ENCODE results near the gene EMD.
"Not testable (repeated sequence)": the region's sequence is repeated elsewhere in the genome, so short reads cannot be mapped to it uniquely, and the experiment has no call there.

EMD gene

GRCh38 chrX:154389812-154390747 is 11.0 kb downstream of the EMD start:
- in situ Hi-C loops (cut with MboI; ENCODE audit: low sequenced_read_pairs), result not testable (repeated sequence)

- in situ Hi-C loops (cut with MboI; ENCODE audit: low sequenced_read_pairs), result not testable (repeated sequence)
These were observed 17.3 kb downstream of the EMD start for GRCh38 chrX:154396363-154396762.

- in situ Hi-C loops (cut with MboI; ENCODE audit: low sequenced_read_pairs), result no loop called here
These were observed 18.1 kb downstream of the EMD start for GRCh38 chrX:154396973-154397887.

GRCh38 chrX:154397888-154398667 is 19.0 kb downstream of the EMD start, which contains the start of gene RPL10:
RPL10 (plus strand) TSS chrX:154398377; CDS start chrX:154398520, 143 bp downstream.
- in situ Hi-C loops (cut with MboI; ENCODE audit: low sequenced_read_pairs), result no loop called here

- in situ Hi-C loops (cut with MboI; ENCODE audit: low sequenced_read_pairs), result no loop called here
These were observed 19.8 kb downstream of the EMD start for GRCh38 chrX:154398668-154399526.

- in situ Hi-C loops (cut with MboI; ENCODE audit: low sequenced_read_pairs), result no loop called here
These were observed 20.7 kb downstream of the EMD start for GRCh38 chrX:154399527-154400368.

DNA sequence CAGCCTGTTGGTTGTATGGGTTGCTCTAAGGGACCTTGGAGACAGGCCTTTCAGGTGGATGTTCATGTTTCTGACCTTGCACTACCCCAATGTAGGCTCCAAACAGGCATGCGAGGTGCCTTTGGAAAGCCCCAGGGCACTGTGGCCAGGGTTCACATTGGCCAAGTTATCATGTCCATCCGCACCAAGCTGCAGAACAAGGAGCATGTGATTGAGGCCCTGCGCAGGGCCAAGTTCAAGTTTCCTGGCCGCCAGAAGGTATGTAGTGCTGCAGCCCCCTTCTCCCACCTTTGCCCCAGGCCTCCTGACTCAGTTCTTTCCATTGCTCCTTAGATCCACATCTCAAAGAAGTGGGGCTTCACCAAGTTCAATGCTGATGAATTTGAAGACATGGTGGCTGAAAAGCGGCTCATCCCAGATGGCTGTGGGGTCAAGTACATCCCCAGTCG is 21.3 kb downstream of the EMD start:
- in situ Hi-C loops (cut with MboI; ENCODE audit: low sequenced_read_pairs), result not testable (repeated sequence)

- in situ Hi-C loops (cut with MboI; ENCODE audit: low sequenced_read_pairs), result no loop called here
These were observed 22.1 kb downstream of the EMD start for GRCh38 chrX:154401045-154401799.

GRCh38 chrX:154401918-154402621 is 23.0 kb downstream of the EMD start:
- in situ Hi-C loops (cut with MboI; ENCODE audit: low sequenced_read_pairs), result no loop called here

- in situ Hi-C loops (cut with MboI; ENCODE audit: low sequenced_read_pairs), result no loop called here
These were observed 23.6 kb downstream of the EMD start for GRCh38 chrX:154402622-154403127.

GRCh38 chrX:154403192-154403591 is 24.1 kb downstream of the EMD start:
- in situ Hi-C loops (cut with MboI; ENCODE audit: low sequenced_read_pairs), result no loop called here

- in situ Hi-C loops (cut with MboI; ENCODE audit: low sequenced_read_pairs), result no loop called here
These were observed 24.8 kb downstream of the EMD start for GRCh38 chrX:154403858-154404257.

GRCh38 chrX:154404625-154405192 is 25.6 kb downstream of the EMD start:
- in situ Hi-C loops (cut with MboI; ENCODE audit: low sequenced_read_pairs), result no loop called here

DNA sequence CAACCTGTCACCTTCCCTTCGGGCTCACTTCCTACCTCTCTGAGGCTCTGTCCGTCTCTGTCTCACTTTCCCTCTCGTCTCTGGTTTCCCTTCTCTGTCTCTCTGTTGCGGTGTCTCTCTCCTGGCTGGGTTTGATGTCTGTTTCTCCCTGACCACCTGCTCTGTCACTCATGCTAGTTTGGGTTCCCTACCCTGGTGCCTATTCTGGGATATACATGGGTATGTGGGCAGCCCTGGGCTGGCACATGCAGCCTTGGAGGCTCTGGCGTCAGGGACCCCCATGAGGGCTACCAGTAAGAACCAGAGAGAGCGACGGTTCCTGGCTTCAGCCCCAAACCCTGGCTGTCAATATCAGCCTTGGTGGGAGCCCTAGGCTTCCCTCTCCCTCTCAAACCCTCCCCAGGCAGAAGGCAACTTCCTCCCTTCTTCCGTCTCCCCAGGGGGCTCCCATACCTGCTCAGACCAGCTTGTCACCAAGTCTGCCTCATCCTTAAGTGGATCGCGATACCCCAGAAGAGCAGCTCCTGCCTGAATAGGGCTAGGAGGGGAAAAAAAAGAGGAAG is 29.6 kb downstream of the EMD start:
- in situ Hi-C loops (cut with MboI; ENCODE audit: low sequenced_read_pairs), result no loop called here

GRCh38 chrX:154409222-154409871 is 30.3 kb downstream of the EMD start, which contains the start of gene DNASE1L1:
DNASE1L1 (minus strand) TSS chrX:154409254; CDS start chrX:154405568, 3,686 bp downstream.
- in situ Hi-C loops (cut with MboI; ENCODE audit: low sequenced_read_pairs), result no loop called here

DNA sequence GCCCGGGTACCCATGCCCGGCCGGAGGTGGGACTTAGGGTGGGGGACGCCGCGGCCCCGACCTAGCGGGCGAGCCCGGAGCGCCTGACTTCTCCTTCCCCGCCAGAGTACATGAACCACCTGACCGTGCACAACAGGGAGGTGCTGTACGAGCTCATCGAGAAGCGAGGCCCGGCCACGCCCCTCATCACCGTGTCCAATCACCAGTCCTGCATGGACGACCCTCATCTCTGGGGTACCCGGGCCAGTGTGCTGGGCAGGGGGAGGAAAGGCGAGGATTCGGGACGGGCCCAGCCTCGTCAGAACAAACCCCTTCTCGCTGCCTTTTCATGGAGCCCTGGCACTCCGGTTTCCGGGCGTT is 32.9 kb downstream of the EMD start:
- in situ Hi-C loops (cut with MboI; ENCODE audit: low sequenced_read_pairs), result no loop called here

Measured in hTERT RPE-1 (cell line).